Peyer's patch (tissue), 4 donors: Measurements from ENCODE around the gene VAV2. TPM values are rescaled to one million over a fixed set of nuclear protein-coding genes. Genes with fewer than 3 reads are reported as not detected.
"Not testable (repeated sequence)": the region's sequence is repeated elsewhere in the genome, so short reads cannot be mapped to it uniquely, and the experiment has no call there.

Experiments used
- DNase-seq, 3 donors: peaks; one replicate each; pipeline ENCODE4 v3.0.0-alpha.2; 2017 to 2019
- H3K27ac ChIP-seq, 4 donors: fragments of 200-600 bp; sonication (generic); one replicate each; pipeline ENCODE4 v1.5.1; 2016 to 2019
- H3K27me3 ChIP-seq, 2 donors: fragments of 200-600 bp; sonication (generic); one replicate each; pipeline ENCODE4 v1.5.1; 2019
- H3K36me3 ChIP-seq, 3 donors: fragments of 200-600 bp; sonication (generic); one replicate each; pipeline ENCODE4 v1.5.1; 2016 to 2019
- H3K4me1 ChIP-seq, 4 donors: fragments of 200-600 bp; sonication (generic); one replicate each; pipeline ENCODE4 v1.5.1; 2016 to 2019
- H3K4me3 ChIP-seq, 4 donors: fragments of 200-600 bp; sonication (generic); 1 replicate in 3 of 4; 2 replicates in 1 of 4; pipeline ENCODE4 v1.5.1; 2016 to 2019; ENCODE audit warnings: mild to moderate bottlenecking in 1 of 4
- H3K9me3 ChIP-seq, 4 donors: fragments of 200-600 bp; sonication (generic); one replicate each; pipeline ENCODE4 v1.5.1; 2016 to 2019; ENCODE audit warnings: mild to moderate bottlenecking in 1 of 4
- POLR2A ChIP-seq, 2 donors: fragments of 450-650 bp; IDR thresholded peaks; one replicate each; pipeline ENCODE4 v1.5.1; 2017; ENCODE audit warnings: antibody characterized with exemption in 2 of 2, mild to moderate bottlenecking in 2 of 2, moderate library complexity in 2 of 2
- total RNA-seq, 4 donors: library from RNA; depleted of rRNA; stranded (reverse); fragments of >200 nt; gene quantifications; one replicate each; pipeline ENCODE4 v1.1.0, GENCODE V29; 2016
- TF ChIP-seq, protein P1 (sequence below), 6 experiments: fragments of 450-650 bp in 4 of 6; fragments of 200-600 bp in 2 of 6; sonication (generic) in 1 of 6; IDR thresholded peaks; one replicate each; pipeline ENCODE4 v1.5.1; 2017 to 2019; ENCODE audit warnings: antibody characterized with exemption in 6 of 6, mild to moderate bottlenecking in 3 of 6, moderate library complexity in 1 of 6

VAV2 gene
- total RNA-seq, 4 donors from 2014 or later = 47.9 to 61.8 (median 58.9) TPM

DNA sequence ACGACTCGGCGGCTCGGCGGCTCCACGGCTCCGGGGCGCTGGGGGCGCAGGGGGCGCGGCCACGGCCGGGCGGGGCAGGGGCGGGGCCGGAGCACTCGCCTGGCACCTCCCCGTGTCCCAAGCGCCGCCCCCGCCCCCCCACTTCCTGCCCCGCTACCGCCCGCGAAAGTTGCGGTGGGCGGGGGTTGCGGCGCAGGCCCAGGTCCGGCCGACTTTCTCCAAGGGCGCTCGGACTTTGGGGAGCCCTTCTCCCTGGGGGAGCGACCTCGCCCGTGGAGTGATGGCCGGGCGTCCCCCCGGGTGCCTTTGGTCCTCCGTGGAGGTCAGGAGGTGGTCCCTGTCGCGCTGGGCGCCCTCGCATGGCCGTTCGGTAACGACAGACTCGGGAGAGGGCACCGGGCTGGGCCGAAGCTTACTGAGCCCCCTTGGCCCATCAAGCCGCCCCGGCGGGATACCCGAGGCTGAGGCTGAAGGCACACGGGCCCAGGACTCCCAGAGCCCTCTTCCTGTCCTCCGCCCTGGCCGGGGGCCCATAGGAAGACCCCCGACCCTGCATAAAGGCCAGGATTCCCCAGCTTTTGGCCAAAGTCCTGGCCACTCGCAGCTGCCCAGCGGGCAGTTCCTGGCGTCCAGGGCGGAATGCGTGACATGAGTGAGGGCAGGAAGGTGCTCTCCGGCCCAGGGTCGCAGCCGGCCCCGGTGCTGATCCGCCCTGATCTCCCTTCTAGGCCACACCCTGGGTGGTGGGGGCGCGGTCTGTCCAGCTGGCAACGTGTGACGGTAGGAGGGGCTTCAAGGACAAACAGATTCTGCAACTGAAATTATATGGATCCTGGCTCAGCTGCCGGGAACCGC, 883 bp upstream of the VAV2 start:
- H3K9me3 ChIP-seq = no peaks in the 10 kb centered on the region
- H3K27ac ChIP-seq = peak overlapping the region; percentile 88 to 95 (median 92)
- no peaks in the 10 kb centered on the region for H3K36me3 ChIP-seq
- H3K27me3 ChIP-seq = no peaks in the 10 kb centered on the region
- TF ChIP-seq, protein P1, sequence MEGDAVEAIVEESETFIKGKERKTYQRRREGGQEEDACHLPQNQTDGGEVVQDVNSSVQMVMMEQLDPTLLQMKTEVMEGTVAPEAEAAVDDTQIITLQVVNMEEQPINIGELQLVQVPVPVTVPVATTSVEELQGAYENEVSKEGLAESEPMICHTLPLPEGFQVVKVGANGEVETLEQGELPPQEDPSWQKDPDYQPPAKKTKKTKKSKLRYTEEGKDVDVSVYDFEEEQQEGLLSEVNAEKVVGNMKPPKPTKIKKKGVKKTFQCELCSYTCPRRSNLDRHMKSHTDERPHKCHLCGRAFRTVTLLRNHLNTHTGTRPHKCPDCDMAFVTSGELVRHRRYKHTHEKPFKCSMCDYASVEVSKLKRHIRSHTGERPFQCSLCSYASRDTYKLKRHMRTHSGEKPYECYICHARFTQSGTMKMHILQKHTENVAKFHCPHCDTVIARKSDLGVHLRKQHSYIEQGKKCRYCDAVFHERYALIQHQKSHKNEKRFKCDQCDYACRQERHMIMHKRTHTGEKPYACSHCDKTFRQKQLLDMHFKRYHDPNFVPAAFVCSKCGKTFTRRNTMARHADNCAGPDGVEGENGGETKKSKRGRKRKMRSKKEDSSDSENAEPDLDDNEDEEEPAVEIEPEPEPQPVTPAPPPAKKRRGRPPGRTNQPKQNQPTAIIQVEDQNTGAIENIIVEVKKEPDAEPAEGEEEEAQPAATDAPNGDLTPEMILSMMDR (IDR thresholded peaks at IDR 0.05) = peak in 5 of 6 experiments; percentile 12 to 54 (median 44)
- peak in 1 of 2 donors; percentile 56 for TF ChIP-seq POLR2A (IDR thresholded peaks at IDR 0.05)
- peak; percentile 85 to 91 (median 91) for DNase-seq
- peaks cover 0 to 32% (median 18%) of the 10 kb centered on the region in 4 donors for H3K4me1 ChIP-seq
- H3K4me3 ChIP-seq = peak overlapping the region; percentile 59 to 94 (median 90)

DNA sequence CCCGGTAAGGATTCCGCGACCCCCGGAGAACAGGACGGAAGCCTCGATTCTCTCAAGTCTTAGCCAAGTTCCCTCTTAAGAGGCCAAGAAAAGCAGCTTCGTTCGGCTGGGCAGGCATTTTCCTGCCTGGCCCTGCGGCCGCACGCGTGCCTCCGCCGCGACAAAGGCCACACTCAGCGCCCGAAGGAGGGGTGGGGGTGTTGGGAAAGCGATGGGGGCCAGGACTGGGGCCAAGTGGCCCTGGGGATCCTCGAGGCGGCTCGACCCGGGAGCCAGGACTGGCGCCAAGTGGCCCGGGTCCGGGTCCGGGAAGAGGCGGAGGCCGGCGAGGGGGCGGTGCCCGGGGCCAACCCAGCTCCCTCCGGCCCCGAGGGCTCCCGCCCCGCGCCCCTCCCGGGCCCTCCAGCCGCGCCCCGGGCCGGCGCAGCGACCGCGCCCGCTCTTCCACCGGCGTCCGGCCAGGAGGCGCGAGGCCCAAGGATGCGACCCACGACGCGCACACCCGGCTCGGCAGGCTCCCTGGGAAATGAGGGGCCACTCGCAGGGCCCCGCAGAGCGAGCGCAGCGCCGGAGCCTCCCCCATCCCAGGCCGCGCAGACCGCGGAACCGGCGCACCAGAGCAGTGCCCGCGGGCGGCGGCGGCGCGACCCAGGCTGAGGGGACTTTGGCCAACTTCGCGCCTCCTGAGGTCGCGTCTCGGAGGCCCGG, 756 bp downstream of the VAV2 start:
- H3K27ac ChIP-seq = peak overlapping the region; percentile 88 to 95 (median 92)
- H3K36me3 ChIP-seq = no peaks in the 10 kb centered on the region
- no peaks in the 10 kb centered on the region for H3K9me3 ChIP-seq
- peaks cover 0 to 32% (median 18%) of the 10 kb centered on the region in 4 donors for H3K4me1 ChIP-seq
- TF ChIP-seq, protein P1 (IDR thresholded peaks at IDR 0.05) = no peak
- TF ChIP-seq POLR2A (IDR thresholded peaks at IDR 0.05) = no peak
- H3K27me3 ChIP-seq = no peaks in the 10 kb centered on the region
- peak in 1 of 3 donors; percentile 74 for DNase-seq
- peak overlapping the region; percentile 59 to 94 (median 90) for H3K4me3 ChIP-seq

DNA sequence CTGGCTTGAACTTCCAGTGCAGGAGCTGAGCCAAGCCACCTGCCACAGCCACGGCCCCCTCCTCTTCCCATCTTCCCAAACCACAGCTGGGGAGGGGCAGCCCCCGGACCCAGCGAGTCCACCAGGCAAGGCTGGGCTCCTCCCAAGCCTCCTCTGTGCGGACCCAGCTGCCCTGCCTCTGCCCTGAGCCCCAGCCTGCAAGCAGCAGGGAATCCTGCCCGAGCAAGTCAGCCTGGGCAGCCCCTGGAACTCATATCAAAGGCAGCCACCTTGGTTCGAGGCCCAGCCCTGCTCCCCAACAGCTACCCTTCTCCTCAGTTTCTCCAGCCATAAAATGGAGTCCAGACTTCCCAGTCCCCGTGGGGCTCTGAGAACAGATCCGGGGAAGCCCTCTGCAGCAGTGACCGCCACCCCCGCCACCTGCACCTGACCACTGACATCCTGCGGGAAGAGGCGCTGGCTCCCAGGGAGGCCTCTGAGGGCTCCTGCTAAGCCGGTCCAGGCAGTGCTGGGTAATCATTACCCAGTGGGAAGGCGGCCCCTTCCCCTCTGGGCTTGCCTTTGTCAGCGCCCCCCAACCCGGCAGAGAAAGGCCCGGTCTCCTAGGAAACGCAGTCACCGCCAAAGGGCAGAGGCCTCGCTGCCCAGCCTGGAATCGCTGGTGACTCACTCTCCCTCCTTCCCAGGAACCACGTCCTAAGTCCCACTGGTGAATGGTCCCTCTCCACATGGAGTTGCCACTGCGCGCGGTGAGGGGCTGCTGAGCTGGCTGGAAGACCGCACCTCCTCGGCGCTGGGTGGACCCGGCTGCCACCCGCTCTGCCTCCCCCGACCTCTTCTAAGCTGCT, 1.5 kb downstream of the VAV2 start:
- H3K4me1 ChIP-seq = peaks cover 0 to 32% (median 18%) of the 10 kb centered on the region in 4 donors
- no peaks in the 10 kb centered on the region for H3K36me3 ChIP-seq
- TF ChIP-seq, protein P1 (IDR thresholded peaks at IDR 0.05) = no peak
- peak in 1 of 2 donors; percentile 85 for TF ChIP-seq POLR2A (IDR thresholded peaks at IDR 0.05)
- peak in 2 of 3 donors; percentile 80 to 84 for DNase-seq
- H3K27ac ChIP-seq = peak overlapping the region; percentile 88 to 95 (median 92)
- no peaks in the 10 kb centered on the region for H3K27me3 ChIP-seq
- no peaks in the 10 kb centered on the region for H3K9me3 ChIP-seq
- peak overlapping the region; percentile 59 to 94 (median 90) for H3K4me3 ChIP-seq

DNA sequence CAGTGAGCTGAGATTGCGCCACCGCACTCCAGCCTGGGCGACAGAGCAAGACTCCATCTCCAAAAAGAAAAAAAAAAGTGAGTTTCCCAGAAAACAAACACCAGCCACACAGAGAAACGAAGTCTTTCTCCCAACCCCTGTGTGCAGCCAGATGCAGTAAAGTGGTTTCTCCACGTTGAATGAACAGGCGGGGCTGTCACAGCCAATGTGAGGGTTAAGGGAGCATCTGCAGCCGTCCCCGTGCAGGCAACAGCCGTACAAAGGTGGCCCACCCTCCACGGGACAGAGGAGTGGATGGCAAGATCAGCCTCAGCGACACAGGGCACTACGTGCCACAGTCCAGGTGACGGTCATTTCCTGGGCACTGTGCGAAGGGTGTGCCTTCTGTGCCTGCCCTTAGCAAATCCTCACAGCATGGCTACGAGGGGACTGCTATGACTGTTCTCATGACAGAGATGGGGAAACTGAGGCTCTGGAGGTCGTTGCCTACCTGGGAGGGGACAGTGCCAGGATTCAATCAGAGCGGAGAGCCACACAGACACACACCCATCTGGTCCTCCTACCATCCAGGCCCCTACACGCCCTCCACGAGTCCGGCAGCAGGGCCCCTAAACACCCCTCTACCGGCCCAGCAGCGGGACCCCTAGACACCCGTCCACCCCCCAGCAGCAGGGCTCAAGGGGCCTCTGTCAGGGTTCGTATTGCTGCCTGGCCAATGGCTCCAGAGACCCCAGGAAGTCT, 2.3 kb downstream of the VAV2 start:
- H3K4me1 ChIP-seq = peaks cover 0 to 32% (median 18%) of the 10 kb centered on the region in 4 donors
- no peaks in the 10 kb centered on the region for H3K9me3 ChIP-seq
- no peaks in the 10 kb centered on the region for H3K36me3 ChIP-seq
- H3K27ac ChIP-seq = peak overlapping the region; percentile 88 to 95 (median 92)
- H3K27me3 ChIP-seq = no peaks in the 10 kb centered on the region
- peak overlapping the region in 3 of 4 donors; percentile 86 to 94 (median 93) for H3K4me3 ChIP-seq
- DNase-seq = peak in 1 of 3 donors; percentile 56
- TF ChIP-seq, protein P1 (IDR thresholded peaks at IDR 0.05) = no peak
- peak in 1 of 2 donors; percentile 32 for TF ChIP-seq POLR2A (IDR thresholded peaks at IDR 0.05)

DNA sequence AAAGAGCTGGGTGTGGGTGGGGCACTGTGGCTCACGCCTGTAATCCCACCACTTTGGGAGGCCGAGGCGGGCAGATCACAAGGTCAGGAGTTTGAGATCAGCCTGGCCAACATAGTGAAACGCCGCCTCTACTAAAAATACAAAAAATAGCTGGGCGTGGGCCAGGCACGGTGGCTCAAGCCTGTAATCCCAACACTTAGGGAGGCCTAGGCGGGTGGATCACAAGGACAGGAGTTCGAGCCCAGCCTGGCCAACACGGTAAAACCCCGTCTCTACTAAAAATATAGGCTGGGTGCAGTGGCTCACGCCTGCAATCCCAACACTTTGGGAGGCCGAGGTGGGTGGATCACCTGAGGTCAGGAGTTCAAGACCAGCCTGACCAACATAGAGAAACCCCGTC, 3.4 kb downstream of the VAV2 start:
- DNase-seq = peak in 1 of 3 donors; percentile 16
- not testable (repeated sequence) for H3K4me3 ChIP-seq

More for the DNA sequence above, 3.4 kb downstream of the VAV2 start:
- H3K36me3 ChIP-seq, H3K27me3 ChIP-seq, H3K9me3 ChIP-seq, H3K27ac ChIP-seq: not testable (repeated sequence)
- peaks cover 0 to 26% (median 13%) of the 10 kb centered on the region in 4 donors for H3K4me1 ChIP-seq
